Activated T-cell treated with anti-CD3 and anti-CD28 coated beads, Interleukin-2, amount 50 U/mL, for 1 hour (primary cell): ENCODE data around the gene CALR3.
"Not testable (repeated sequence)": the region's sequence is repeated elsewhere in the genome, so short reads cannot be mapped to it uniquely, and the experiment has no call there.

ENCODE experiments used
- DNase-seq: peaks from one replicate; pipeline ENCODE4 v3.0.0-alpha.2; 2020

The CALR3 gene

GRCh38 chr19:16482745-16483144 lies 13.2 kb downstream of the CALR3 start:
- DNase-seq, result no peak

DNA sequence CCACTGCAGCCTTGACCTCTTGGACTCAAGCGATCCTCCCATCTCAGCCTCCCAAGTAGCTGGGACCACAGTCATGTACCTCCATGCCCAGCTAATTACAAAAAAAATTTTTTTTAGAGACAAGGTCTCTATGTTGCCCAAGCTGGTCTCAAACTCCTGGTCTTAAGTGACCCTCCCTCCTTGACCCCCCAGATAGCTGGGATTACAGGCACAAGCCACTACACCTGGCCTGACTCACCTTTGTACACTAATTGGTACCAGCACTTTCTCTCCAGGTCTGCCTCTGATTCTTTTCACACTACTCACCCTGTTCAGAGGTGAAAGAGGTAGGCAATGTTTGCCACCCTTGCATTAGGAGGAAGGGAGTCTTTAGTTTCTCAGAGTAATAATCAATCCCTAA lies 18.7 kb downstream of the CALR3 start:
- no peak for DNase-seq

GRCh38 chr19:16476401-16476800 lies 19.6 kb downstream of the CALR3 start:
- no peak for DNase-seq

DNA sequence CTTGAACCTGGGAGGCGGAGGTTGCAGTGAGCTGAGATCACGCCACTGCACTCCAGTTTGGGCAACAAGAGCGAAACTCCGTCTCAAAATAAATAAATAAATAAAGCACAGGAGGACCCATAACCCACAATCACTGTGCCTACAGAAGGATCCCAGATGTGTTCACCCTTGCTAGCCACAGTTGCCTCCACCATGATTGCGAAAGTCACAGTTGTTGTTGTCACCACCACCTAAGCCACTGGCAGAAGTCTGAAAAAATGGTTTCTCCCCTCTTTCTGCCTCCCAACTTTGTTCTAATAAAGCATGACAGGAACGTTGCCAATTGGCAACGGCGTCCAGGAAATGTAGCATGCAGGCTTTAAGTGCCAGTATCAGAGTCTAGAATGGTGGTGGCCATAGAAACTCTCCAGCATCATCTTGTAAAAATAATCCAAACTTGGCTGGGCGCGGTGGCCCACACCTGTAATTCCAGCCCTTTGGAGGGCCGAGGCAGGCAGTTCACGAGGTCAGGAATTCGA lies 22.0 kb downstream of the CALR3 start:
- no peak for DNase-seq

DNA sequence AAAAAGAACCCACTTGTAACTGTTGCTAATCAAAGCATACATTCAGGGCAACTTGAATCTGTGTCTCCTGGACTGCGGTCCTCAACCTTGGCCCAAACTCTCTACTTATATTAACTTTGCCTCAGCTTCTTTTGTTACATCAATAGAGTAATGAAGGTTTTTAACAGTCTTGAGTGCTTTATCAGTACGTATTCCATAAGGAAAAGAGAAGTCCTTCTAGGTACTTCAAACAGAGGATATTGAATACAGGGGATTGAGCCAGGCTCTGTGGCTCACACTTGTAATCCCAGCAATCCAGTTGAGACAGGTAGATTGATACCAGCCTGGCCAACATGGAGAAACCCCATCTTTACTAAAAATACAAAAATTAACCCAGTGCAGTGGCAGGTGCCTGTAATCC lies 23.0 kb downstream of the CALR3 start:
- DNase-seq, result no peak

DNA sequence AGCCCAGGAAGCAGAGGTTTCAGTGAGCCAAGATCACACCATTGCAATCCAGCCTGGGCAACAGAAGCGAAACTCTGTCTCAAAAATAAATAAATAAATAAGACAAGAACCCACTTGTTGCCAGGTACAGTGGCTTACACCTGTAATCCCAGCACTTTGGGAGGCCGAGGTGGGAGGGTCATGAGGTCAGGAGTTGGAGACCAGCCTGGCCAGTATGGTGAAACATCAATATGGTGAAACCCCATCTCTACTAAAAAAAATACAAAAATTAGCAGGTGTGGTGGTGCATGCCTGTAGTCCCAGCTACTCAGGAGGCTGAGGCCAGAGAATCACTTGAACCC lies 23.4 kb downstream of the CALR3 start:
- DNase-seq, result not testable (repeated sequence)

GRCh38 chr19:16470911-16471811 lies 24.8 kb downstream of the CALR3 start:
- no peak for DNase-seq

DNA sequence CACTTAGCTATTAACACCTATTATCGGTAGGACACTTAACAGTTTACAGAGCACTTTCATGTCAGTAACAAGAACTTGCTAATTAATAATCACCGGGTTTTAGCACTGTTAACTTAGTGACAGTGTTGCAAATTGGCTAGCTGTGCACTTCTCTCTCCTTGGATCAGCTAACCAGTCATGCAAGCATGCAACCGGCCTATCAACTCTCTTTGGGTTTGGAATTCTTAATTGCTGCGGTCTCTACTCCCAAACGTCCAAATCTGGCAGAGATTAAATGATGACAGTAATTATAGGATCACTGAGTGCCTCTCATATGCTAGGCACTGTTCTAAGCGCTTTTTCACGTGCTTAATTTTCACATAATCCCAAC lies 25.4 kb downstream of the CALR3 start:
- no peak for DNase-seq

DNA sequence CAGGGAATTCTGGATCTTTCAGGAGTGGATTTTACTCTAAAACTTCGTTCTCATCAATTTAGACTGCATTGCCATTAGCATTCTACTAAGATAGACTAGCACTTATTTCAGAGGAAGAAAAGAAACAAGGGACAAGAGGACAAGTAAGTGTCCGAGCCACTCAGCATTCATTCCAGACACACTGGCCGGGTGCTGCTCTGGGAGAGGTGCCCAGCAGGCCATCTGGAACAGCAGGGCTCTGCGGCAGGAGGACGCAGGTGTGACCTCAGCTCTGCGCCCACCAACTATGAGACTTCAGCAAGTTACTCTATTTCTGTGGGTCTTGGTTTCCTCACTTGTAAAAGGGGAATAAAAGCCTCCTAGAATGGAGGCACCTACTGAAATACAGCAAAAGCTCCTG lies 28.4 kb downstream of the CALR3 start:
- no peak for DNase-seq

GRCh38 chr19:16466802-16467427 lies 29.1 kb downstream of the CALR3 start:
- not testable (repeated sequence) for DNase-seq

DNA sequence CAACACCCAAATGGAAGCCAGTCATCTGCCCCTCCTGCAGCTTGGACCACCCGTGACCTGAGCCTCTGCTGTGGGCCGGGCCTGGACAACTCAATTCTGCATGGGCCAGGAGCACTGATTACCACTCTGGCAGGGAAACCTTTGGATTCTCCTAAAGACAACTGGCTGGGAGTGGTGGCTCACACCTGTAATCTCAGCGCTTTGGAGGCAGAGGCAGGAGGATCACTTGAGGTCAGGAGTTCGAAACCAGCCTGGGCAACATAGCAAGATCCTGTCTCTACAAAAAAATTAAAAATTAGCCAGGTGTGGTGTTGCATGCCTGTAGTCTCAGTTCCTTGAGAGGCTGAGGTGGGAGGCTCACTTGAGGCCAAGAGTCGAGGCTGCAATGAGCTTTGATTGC lies 30.7 kb downstream of the CALR3 start:
- DNase-seq, result no peak

DNA sequence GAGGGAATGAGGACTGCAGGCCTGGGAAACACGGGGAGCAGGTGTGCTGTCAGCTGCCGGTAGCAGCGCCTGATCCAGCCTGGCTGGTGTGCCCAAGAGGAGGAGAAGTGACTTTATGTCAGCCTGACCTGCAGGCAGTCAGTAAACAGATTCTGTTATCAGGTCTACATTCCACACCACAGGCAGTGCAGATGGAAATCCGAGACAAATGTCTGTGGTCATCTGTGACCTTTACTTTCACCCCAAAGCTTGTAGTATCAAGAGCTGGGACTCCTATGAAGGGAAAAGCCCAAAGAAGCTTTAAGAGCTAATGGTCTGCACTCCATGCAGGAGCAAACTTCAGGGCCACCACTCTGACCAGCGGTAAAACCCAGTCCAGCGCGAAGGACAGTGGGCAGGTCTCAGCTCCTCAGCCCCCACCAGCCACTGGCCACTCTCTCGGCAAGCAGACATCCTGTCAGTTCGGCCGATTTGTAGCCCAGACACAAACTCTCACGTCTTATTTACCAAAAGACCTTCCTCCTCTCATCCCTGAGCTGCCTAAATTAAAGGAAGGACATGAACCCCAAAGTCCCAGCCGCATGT lies 31.9 kb downstream of the CALR3 start:
- no peak for DNase-seq

DNA sequence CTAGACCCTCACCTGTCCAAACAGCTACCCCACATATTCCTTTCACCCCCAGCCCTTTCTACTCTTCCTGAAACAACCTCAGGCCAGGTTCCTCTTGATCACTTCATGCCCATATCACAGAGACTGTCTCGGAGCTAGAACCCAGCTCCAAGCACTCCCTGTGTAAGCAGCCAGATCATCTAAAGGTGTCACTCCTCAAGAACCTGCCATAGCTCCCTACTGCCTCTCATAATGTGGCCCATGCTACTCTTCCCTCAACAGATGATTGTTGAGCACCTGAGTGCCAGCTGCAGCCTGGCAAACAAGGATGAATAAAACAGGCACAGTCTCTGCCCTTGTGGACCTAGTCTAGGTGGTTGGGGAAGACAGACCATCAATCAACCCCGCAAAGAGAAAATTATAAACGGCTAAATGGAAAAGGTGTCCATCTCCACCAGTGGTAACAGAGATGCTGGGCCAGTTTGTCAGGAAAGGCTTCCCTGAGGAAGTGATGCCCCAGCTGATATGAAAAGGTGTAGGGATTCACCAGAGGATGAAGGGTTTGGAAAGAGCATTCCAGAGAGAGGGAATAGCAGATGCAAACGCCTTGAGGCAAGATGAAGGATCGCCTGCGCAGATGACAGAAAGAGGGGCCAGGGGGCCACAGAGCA lies 32.5 kb downstream of the CALR3 start:
- DNase-seq, result no peak

DNA sequence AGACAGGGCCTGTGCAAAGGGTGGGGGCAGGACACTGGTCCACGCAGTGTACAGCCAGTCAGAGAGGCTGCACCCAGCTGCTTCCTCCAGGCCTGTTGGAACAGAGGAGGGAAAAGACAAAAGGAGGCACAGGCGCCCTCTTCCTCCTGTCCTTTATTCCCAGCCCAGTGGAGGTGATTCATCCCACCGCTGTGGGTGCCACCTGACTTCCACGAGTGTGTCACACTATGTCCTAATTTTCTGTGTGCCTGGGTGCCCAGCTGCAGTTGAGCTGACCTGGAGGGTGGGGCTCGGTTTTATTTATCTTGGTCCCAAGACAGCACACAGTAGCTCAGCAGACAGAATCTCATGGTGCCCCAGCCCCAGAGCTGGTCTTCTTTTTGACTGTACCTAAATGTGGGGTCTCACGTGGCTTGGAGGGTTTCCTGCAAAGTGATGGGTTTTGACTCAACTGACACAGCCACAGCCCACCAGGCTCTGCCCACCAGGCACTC lies 33.2 kb downstream of the CALR3 start:
- DNase-seq, result no peak

- no peak for DNase-seq
Observed at GRCh38 chr19:16461630-16462051, 34.3 kb downstream of the CALR3 start.

- no peak for DNase-seq
Observed at GRCh38 chr19:16460454-16460853, 35.5 kb downstream of the CALR3 start.

DNA sequence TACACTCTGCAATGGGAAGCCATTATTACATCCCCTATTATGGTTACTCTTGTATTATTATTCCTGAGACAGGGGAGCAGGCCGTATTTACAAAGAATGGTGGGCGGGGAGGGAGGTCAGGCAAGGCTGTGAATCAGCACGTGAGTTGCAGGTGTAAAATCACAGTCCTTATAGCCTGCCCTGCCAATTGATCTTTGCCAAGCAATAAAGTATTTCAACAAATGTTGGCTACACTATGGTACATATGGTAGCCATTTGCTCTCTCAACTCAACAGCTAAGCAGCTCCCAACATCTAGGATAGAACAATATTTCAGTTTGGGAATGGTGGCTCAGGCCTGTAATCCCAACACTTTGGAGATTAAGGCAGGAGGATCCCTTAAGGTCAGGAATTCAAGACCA lies 36.3 kb downstream of the CALR3 start:
- DNase-seq, result no peak

GRCh38 chr19:16458391-16459341 lies 37.3 kb downstream of the CALR3 start:
- DNase-seq, result no peak

DNA sequence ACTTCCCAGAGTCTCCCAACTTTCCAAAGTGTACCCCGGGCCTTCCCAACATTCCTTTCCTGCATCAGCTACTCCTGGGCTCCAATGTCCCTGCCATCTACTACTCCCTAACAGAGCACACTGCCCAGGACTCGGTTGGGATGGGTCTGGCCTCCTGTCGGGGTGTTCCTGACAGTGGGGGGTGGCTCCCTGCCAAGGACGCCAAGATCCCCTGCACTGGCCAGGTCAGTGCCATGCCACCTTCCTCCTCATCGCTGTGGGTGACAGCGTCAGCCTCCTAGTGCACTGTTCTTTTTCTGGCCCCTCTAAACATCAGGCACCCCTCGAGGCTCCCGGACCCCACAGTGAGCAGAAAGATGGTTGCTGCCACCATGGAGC lies 38.0 kb downstream of the CALR3 start:
- no peak for DNase-seq

DNA sequence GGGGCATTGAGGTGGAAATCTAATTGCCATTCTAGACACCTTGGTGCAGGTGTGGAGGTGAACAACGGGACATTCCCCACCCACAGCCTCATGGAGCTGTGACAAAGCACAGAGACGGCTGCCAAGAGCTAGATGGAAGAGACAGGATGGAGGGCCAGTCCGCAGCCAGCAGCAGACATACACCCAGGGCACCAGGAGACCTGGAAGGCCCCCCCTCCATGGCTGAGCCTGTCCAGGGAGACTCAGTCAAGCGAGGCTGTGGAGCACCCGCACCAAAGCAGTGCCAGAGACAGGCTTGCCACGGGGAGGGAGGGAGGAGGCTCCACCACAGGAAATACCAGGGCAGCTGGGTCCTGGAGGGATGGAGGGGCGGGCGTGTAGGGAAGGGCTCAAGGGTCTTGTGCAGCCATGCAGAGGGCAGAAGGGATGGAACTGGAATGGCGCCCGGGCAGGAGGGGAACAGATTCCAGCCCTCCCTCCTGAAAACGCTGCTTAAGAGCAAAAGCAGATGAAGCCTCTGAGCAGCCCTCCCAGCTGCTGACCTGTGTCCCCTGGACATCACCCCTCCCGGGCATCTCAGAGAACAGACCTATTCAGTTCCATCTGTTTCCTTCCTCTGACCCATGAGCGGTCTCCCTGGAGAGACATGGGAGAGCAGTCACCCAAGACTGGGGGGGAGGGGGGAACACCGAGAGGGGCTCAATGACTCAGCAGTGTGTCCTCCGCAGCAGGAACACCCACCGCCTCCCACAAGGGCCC lies 38.6 kb downstream of the CALR3 start:
- no peak for DNase-seq

DNA sequence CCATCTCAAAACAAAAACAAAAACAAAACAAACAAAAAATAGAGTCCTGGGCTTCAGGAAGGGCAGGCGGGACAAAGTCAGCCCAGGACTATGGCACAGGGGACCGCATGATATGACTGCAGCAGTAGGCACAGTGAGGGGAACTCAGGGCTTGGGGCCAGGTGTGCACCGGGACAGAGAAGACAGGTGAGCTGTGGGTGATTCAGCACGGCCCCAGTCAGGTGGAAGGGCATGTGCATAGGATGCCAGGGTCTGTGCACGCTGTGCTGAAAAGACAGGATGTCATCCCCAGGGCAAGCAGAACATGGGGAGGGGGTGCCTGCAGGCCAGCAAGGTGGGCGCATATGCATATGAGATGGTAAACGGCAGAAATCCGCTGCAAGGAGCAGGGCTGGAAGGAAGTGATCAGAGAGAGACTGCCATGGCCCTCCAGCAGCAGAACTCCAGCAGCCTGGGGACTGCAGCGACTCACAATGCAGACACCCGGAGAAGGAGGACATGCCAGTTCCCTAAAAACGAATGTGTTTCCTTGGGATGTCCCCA lies 39.2 kb downstream of the CALR3 start:
- DNase-seq, result no peak
